Nephron (organoid): ENCODE data around the gene SPG7.

Experiments used
- H3K27ac Mint-ChIP-seq, 3 experiments: 2 replicates each; pipeline ENCODE4 v1.8.0; 2020; ENCODE audit warnings: mixed read lengths in 3 of 3, mild to moderate bottlenecking in 2 of 3, moderate library complexity in 1 of 3
- H3K27me3 Mint-ChIP-seq: 2 replicates; pipeline ENCODE4 v1.8.0; 2021; ENCODE audit warnings: low read depth, mild to moderate bottlenecking, moderate library complexity, mixed read lengths
- H3K36me3 Mint-ChIP-seq: 2 replicates; pipeline ENCODE4 v1.8.0; 2020; ENCODE audit warnings: low read depth, mixed read lengths
- H3K4me1 Mint-ChIP-seq: 2 replicates; pipeline ENCODE4 v1.8.0; 2020; ENCODE audit warnings: mixed read lengths
- H3K4me3 Mint-ChIP-seq, 3 experiments: 2 replicates each; pipeline ENCODE4 v1.8.0; 2020; ENCODE audit warnings: mild to moderate bottlenecking in 3 of 3, mixed read lengths in 3 of 3, moderate library complexity in 2 of 3
- H3K9me3 Mint-ChIP-seq: 2 replicates; pipeline ENCODE4 v1.8.0; 2020; ENCODE audit warnings: mixed read lengths
- TF ChIP-seq, protein P1 (sequence below), 3 experiments: fragments of 200-600 bp; sonication (generic); IDR thresholded peaks; one replicate each; pipeline ENCODE4 v1.5.0; 2021; ENCODE audit warnings: antibody characterized with exemption in 3 of 3; ENCODE audit not compliant: unreplicated experiment in 3 of 3

Gene SPG7

DNA sequence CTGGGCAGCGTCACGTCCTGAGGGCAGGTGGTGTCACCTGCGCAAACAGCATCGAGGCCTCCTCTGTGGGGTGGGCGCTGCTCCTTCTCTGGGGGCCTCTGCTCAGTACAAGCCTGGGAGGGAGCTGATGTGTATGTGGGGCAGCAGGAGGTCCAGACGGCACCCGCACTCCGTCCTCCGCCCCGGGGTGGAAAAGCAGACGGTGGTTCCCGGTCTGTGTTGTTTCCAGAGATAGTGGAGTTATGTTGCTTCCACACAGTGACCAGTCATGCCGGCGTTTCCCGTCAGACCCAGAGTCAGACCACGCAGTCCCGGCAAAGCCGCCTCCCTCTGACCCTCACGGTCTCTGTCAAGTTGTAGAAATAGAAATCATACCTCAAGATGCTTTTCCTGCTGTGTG lies 38.6 kb downstream of the SPG7 start:
- no peaks in the 10 kb centered on the region for H3K27me3 Mint-ChIP-seq
- peaks cover 63% of the 10 kb centered on the region for H3K36me3 Mint-ChIP-seq
- no peaks in the 10 kb centered on the region for H3K9me3 Mint-ChIP-seq
- no peak overlapping the region for H3K4me3 Mint-ChIP-seq
- TF ChIP-seq, protein P1, sequence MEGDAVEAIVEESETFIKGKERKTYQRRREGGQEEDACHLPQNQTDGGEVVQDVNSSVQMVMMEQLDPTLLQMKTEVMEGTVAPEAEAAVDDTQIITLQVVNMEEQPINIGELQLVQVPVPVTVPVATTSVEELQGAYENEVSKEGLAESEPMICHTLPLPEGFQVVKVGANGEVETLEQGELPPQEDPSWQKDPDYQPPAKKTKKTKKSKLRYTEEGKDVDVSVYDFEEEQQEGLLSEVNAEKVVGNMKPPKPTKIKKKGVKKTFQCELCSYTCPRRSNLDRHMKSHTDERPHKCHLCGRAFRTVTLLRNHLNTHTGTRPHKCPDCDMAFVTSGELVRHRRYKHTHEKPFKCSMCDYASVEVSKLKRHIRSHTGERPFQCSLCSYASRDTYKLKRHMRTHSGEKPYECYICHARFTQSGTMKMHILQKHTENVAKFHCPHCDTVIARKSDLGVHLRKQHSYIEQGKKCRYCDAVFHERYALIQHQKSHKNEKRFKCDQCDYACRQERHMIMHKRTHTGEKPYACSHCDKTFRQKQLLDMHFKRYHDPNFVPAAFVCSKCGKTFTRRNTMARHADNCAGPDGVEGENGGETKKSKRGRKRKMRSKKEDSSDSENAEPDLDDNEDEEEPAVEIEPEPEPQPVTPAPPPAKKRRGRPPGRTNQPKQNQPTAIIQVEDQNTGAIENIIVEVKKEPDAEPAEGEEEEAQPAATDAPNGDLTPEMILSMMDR (IDR thresholded peaks at IDR 0.05; ENCODE audit: unreplicated experiment in 3 of 3), result no peak
- peak overlapping the region in 1 of 3 experiments; percentile 65 for H3K27ac Mint-ChIP-seq
- no peaks in the 10 kb centered on the region for H3K4me1 Mint-ChIP-seq

DNA sequence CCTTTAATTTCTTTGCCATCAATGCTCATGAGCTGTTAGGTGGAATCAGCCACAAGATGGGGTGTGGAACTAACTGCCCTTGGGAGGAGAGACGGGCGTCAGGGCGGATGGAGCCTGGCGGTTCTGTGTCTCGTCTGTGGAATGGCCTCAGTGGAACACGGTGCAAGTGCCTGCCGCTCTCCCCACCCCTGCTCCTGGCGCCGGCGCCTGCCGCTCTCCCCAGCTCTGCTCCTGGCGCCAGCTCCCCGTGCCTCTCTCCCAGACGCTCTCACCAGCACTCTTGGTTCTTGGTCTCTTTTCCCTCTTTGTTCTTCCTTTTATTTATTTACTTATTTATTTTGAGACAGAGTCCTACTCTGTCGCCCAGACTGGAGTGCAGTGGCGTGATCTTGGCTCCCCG lies 39.1 kb downstream of the SPG7 start:
- peak overlapping the region in 1 of 3 experiments; percentile 65 for H3K27ac Mint-ChIP-seq
- H3K36me3 Mint-ChIP-seq, result peaks cover 65% of the 10 kb centered on the region
- no peaks in the 10 kb centered on the region for H3K4me1 Mint-ChIP-seq
- H3K27me3 Mint-ChIP-seq, result no peaks in the 10 kb centered on the region
- TF ChIP-seq, protein P1 (IDR thresholded peaks at IDR 0.05; ENCODE audit: unreplicated experiment in 3 of 3), result no peak
- H3K4me3 Mint-ChIP-seq, result no peak overlapping the region
- H3K9me3 Mint-ChIP-seq, result no peaks in the 10 kb centered on the region

DNA sequence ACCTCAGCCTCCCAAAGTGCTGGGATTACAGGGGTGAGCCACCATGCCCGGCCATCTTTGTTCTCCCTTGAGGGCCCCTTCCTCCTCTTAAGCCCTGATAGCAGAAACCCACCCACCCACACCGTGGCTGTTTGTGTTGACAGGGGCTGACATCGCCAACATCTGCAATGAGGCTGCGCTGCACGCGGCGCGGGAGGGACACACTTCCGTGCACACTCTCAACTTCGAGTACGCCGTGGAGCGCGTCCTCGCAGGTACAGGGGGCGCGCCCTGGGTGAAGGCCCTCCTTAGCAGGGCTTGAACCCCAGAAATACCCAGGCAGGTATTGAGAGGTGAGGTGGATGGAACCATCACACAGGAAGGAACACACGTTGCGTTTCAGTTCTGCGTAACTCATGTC lies 39.7 kb downstream of the SPG7 start:
- H3K36me3 Mint-ChIP-seq, result peaks cover 66% of the 10 kb centered on the region
- TF ChIP-seq, protein P1 (IDR thresholded peaks at IDR 0.05; ENCODE audit: unreplicated experiment in 3 of 3), result no peak
- H3K4me3 Mint-ChIP-seq, result no peak overlapping the region
- H3K9me3 Mint-ChIP-seq, result no peaks in the 10 kb centered on the region
- H3K4me1 Mint-ChIP-seq, result no peaks in the 10 kb centered on the region
- H3K27ac Mint-ChIP-seq, result no peak overlapping the region
- H3K27me3 Mint-ChIP-seq, result no peaks in the 10 kb centered on the region

DNA sequence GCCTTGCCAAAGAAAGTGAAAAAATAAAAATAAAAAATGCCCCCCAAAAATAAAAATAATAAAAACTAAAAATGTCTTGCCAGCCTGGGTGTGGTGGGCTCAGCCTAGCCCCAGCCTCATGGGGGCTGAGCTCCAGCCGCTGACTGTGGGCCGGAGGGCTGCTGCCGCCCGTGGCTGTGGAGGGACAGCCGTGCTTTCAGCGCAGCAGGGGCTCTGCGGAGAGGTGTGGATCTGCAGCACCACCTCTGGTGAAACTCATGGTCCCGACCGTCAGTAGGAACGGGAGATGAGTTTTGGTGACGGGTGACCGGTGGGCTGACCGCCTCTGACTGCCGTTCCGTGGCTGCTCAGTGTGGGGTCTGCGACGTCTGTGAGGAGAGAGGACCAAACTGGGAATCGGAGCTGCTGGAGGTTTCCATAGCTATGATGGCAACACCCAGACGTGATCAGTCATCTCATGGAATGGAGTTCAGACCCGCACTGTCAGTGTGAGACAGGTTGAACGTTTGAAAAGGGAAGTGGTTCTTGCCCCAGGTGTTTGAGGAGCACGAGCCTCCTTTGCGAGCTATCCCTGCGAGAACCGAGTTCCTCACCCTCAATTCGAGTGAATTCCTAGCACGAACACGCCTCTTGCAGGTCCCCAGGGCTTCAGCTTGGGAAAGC lies 40.3 kb downstream of the SPG7 start:
- no peak overlapping the region for H3K4me3 Mint-ChIP-seq
- no peaks in the 10 kb centered on the region for H3K9me3 Mint-ChIP-seq
- TF ChIP-seq, protein P1 (IDR thresholded peaks at IDR 0.05; ENCODE audit: unreplicated experiment in 3 of 3), result no peak
- peaks cover 69% of the 10 kb centered on the region for H3K36me3 Mint-ChIP-seq
- H3K27me3 Mint-ChIP-seq, result no peaks in the 10 kb centered on the region
- no peak overlapping the region for H3K27ac Mint-ChIP-seq
- no peaks in the 10 kb centered on the region for H3K4me1 Mint-ChIP-seq

DNA sequence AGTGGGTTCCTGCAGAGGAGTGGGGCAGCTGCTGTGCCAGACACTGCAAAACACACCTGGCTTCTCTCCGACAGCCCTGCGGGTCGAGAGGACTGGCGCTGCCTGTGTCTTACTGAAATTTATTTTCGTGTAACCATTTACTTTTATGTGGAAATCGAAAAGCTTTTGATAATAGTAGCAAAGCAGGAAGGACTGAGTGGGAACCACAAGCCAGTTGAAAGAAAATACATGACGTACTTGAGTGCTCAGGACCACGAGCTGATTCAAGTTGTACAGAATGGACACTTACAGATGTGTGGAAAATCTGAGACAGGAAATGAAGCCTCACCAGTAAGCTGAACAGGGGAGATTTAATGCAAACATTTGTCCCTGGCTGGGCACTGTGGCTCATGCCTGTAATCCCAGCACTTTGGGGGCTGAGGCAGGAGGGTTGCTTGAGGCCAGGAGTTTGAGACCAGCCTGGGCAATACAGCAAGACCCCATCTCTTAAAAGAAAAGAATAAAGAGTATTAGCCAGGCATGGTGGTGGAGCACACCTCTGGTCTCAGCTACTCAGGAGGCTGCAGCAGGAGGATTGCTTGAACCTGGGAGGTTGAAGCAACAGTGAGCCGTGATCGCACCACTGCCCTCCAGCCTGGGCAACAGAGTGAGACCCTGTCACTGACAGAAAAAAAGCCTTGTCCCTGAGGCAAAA lies 41.0 kb downstream of the SPG7 start:
- Mint-ChIP-seq H3K27me3 (no peaks in the 10 kb centered on the region), H3K36me3 (peaks cover 69% of the 10 kb centered on the region), H3K27ac (no peak overlapping the region), H3K4me1 (no peaks in the 10 kb centered on the region), H3K9me3 (no peaks in the 10 kb centered on the region), H3K4me3 (no peak overlapping the region)
- TF ChIP-seq, protein P1 (IDR thresholded peaks at IDR 0.05; ENCODE audit: unreplicated experiment in 3 of 3), result no peak
